Fibroblast of skin of scalp (primary cell): Measurements from ENCODE around the gene NKD2.
"Not testable (repeated sequence)": the region's sequence is repeated elsewhere in the genome, so short reads cannot be mapped to it uniquely, and the experiment has no call there.

Experiments used
- DNase-seq: peaks from one replicate; pipeline ENCODE4 v3.0.0-alpha.2; 2013

NKD2 gene

GRCh38 chr5:1014781-1015221 lies 6.2 kb downstream of the NKD2 start:
- DNase-seq = no peak

- DNase-seq = no peak
These were observed 6.9 kb downstream of the NKD2 start for GRCh38 chr5:1015507-1015906.

GRCh38 chr5:1016036-1016435 lies 7.4 kb downstream of the NKD2 start:
- DNase-seq = no peak

- no peak for DNase-seq
These were observed 7.9 kb downstream of the NKD2 start for GRCh38 chr5:1016476-1016875.

- no peak for DNase-seq
These were observed 8.5 kb downstream of the NKD2 start for GRCh38 chr5:1017056-1017455.

- no peak for DNase-seq
These were observed 9.3 kb downstream of the NKD2 start for GRCh38 chr5:1017691-1018455.

GRCh38 chr5:1018596-1018995 lies 10.0 kb downstream of the NKD2 start:
- no peak for DNase-seq

- no peak for DNase-seq
These were observed 10.7 kb downstream of the NKD2 start for GRCh38 chr5:1019001-1019905.

- DNase-seq = no peak
These were observed 11.9 kb downstream of the NKD2 start for GRCh38 chr5:1020452-1020961.

- no peak for DNase-seq
These were observed 12.8 kb downstream of the NKD2 start for GRCh38 chr5:1021136-1021968.

GRCh38 chr5:1021969-1022336 lies 13.4 kb downstream of the NKD2 start:
- DNase-seq = not testable (repeated sequence)

- no peak for DNase-seq
These were observed 18.4 kb downstream of the NKD2 start for GRCh38 chr5:1026700-1027621.

GRCh38 chr5:1027631-1028441 lies 19.2 kb downstream of the NKD2 start:
- no peak for DNase-seq

GRCh38 chr5:1028481-1029281 lies 20.1 kb downstream of the NKD2 start:
- no peak for DNase-seq

- no peak for DNase-seq
These were observed 20.8 kb downstream of the NKD2 start for GRCh38 chr5:1029282-1029944.

GRCh38 chr5:1029945-1030625 lies 21.5 kb downstream of the NKD2 start:
- DNase-seq = no peak

- DNase-seq = no peak
These were observed 22.2 kb downstream of the NKD2 start for GRCh38 chr5:1030801-1031271.

GRCh38 chr5:1031306-1031959 lies 22.8 kb downstream of the NKD2 start:
- no peak for DNase-seq
